LNCAP (cell line): ENCODE data around the gene TMPRSS6.

Experiments used
- TF ChIP-seq, protein P1 (sequence below): fragments of 450-650 bp; IDR thresholded peaks from 2 replicates; pipeline ENCODE4 v1.5.1; 2017; ENCODE audit warnings: mild to moderate bottlenecking

The TMPRSS6 gene

DNA sequence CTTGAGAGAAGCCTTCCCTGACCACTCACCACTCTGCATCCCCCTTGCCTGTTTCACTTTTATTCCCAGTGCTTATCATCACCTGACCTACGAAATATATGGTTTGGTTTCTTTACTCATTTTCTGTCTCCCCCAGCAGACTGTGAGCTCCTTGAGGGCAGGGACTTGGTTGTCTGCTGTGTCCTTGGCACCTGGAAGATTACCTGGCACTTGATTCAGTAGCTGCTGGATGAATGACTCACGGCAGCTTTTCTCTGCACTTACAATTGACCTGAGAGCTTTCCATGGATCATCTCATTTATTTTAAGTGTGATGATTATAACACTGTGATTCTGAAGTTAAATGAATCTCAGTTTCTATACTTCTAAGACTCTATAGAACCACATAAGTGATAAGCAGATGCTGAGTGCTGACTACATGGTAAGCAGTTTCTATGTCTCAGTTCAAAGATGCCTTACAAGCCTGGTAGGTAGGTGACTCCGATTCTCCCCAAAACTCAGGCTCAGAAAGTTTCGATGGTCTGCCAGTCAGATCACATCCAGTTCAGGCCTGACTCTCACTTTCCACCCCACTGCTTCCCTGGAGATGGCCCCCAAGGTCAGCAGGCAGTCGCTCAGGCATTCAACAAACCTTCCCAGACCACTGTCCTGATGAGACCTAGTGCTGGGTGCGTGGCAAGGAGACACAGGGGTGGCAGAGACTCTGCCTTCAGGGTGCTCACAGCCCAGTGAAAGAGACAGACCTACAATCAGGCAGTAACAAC lies 28.6 kb upstream of the TMPRSS6 start:
- TF ChIP-seq, protein P1, sequence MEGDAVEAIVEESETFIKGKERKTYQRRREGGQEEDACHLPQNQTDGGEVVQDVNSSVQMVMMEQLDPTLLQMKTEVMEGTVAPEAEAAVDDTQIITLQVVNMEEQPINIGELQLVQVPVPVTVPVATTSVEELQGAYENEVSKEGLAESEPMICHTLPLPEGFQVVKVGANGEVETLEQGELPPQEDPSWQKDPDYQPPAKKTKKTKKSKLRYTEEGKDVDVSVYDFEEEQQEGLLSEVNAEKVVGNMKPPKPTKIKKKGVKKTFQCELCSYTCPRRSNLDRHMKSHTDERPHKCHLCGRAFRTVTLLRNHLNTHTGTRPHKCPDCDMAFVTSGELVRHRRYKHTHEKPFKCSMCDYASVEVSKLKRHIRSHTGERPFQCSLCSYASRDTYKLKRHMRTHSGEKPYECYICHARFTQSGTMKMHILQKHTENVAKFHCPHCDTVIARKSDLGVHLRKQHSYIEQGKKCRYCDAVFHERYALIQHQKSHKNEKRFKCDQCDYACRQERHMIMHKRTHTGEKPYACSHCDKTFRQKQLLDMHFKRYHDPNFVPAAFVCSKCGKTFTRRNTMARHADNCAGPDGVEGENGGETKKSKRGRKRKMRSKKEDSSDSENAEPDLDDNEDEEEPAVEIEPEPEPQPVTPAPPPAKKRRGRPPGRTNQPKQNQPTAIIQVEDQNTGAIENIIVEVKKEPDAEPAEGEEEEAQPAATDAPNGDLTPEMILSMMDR: no peak

DNA sequence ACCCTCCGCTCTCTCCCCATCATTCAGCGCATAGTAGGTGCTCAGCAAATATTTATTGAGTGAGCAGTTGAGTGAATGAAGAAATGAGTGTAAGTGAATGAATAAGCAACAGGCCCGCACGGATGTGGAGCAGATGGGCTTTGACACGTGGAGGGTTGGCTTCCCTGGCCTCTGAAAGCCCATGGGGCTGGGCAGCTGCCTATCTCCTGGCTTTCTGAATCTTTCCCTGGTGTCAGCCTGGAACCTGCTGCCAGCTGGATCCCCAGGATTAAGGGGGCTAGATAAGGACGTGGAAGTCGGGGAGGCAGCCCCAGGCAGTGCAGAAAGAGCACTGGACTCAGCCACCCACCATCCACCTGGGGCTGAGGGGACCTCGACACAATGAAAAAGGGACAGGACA lies 27.6 kb upstream of the TMPRSS6 start:
- TF ChIP-seq, protein P1: no peak

DNA sequence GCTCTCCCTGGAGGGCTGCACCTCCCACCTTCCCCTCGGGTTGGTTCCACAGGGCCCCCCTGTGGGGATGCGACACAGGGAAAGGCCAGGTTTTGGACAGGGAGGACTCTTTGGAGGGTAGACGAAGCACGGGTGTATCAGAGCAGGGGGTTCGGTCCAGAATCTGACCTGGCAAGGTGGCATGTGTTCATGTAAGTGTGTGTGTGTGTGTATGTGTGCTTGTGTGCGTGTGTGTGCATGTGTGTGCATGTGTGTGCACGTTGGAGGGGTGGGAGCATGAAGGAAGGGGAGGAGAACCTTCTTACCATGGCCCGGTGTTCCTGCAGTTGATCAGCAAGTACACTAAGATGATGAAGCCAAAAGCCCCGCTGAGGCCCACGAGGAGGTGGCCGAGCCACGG lies 25.5 kb upstream of the TMPRSS6 start:
- TF ChIP-seq, protein P1: no peak

DNA sequence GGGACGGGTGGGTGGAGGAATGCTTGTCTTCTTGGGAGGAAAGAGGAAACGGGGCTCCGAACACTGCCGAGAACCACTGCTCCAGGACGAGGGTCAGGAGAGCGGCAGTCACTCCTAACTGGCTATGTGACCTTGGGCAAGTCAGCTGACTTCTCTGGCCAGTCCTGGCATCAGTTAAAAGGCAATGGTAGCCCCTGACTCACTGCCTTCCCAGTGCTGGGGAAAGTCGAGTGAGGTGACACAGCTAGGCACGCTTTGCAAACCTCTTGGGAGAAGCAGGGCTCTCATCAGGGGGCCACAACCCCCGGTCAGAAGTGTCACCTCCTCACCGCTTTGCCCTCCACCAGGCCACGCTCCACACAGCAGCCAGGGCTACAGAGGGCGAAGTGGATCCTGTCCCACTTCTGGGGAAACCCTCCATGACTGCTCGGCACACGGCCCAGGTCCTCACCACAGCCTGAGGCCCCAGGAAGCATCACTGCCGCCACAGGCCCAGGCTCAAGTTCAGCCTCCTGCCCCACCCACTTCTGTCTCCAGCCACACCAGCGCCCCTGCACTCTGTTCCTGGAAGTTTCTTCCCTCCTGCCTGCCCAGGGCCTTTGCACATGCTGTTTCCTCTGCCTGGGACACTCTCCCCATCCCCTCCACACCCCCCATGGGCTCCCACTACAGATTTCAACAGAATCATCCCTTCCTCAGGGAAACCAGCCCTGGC lies 23.9 kb upstream of the TMPRSS6 start:
- TF ChIP-seq, protein P1: no peak

DNA sequence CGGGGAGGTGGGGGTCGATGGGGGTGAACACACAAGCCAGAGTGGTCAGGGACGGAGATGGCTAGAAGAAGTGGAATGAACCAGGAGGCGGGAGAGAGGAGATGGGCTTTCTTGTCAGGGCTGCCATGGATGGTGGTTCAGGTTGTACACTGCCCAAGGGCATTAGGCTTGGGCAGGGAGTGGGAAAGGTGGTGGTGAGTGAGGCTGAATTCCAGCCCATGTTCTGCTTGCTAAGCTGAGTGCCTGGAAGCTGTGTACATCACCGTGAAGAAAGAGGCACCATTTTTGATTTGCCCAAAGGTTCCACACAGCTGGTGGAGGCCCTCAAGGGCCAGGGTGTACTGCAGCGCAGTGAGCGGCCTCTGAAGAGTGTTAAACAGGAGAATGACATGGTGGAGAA lies 23.3 kb upstream of the TMPRSS6 start:
- TF ChIP-seq, protein P1: no peak

DNA sequence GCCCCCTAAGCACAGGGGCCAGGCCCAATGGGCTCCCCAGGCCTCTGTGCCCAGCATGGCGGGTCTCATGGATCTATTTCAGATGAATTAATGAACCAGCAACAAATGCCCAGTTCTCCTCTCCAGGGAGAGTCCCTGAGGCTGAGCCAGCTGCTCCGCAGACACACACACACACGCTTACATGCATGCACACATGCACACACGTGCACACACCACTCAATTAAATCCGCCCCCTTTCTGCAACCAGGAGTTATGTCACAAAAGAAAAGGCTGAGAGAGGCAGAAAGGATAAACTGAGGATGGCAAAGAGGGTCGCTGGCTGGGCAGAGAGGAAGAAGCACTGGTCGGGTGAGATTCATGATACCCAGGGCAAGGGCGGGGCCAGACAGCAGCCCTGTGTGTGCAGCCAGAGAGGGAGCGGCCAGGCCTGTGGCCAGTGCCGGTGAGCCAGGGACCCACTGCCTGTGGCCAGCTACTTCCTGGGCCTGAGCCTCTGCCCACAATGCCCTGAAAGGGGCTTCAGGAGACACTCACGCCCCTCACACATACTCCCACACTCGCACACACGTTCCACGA lies 20.4 kb upstream of the TMPRSS6 start:
- TF ChIP-seq, protein P1: no peak

DNA sequence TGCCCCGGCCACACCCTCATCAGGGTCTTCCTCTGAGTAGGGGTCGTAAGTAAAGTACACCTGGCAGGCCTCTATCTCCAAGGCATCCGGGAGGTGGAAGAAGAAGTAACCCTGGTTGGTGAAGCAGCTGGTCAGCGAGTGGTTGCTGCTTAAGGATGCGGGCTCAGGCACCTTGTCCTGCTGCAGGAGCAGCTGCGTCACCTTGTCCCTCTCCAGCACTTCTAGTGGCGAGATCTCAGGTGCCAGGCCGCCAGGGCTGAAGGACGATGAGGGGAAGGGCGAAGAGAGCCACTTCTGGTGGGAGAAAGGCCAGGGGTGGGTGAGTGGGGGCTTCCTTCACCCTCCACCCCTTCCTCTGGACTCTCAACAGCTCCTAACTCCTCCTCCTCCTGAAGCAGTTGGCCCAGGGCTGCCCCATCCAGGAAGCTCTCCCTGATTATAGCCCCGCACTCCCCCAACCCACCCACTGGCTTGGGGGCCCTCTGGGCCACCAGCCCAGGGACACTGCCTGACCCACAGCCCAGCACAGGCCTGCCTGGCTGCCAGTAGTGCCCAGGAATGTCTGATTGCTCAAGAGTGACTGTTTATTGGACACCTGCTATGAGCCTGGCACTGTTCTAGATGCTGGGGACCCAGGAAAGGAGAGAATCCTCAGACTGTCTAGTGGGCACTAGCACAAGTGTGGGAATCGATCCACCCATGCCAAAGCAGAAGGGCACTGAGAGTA lies 19.2 kb upstream of the TMPRSS6 start:
- TF ChIP-seq, protein P1: no peak
